ENCODE data around the gene INPP5D.

The INPP5D gene

DNA sequence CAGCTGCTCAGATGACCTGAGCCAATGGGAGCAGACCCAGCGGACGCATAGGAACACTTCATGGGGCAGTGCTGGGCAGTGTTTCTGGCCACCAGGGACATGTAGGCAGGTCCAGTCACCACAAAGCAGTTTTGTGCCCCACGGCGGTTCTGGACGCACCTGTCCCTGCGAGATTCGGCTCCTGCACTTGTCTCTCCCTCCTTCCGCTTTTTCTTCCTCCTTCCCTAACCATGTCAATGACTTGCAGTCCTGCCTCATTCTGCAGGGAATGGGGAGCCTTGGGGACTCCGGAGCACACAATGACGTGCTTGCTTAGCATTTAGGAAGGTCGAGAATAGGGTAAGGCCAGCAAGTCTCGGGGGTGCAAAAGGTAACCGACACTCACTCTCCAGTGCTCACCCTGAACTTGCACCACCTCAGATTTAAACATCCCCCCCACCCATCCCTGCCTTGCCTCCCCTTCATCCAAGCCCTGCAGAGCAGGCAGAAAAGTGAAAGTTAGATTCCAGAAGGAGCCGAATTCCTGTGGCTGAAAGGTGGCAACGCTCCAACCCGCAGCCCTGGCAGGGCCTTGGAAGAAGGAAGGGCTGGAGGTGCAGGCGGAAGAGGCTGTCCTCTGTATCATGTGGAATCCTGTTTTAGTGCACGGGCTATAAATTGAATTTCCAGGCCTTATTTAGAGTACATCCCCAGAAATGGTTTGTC lies 150.9 kb downstream of the INPP5D start:
- DNase-seq (ENCODE audit: low read depth) = no peak

DNA sequence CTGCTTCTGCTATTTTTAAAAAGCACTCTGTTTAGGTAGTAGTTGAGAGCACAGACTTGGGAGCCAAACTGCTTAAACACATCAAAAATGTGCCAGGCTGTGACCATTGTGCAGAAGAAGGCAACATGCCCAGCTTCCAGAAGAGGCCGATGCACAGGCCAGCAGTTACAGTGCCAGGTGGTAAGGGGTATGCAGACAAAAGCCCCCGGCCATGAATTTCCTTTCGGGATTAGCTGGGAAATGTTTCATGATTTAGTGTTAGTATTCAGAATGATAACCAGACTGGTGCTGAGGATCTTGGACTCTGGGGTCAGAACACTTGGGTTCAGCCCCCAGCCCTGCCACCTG lies 151.4 kb downstream of the INPP5D start:
- no peak for DNase-seq (ENCODE audit: low read depth)

DNA sequence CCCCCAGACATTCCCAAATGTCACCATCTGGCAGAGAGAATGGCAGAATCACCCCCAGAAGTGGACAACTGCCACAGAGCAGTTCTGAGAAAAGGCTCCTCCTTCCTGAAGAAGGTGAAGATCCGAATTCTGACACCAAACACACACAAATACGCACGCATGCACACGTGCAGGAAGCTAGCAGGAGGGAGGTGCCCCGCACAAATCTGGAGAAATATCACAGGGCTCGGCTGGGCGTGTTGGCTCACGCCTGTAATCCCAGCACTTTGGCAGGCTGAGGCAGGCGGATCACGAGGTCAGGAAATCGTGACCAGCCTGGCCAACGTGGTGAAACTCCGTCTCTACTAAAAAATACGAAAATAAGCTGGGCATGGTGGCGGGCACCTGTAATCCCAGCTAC lies 152.9 kb downstream of the INPP5D start:
- DNase-seq (ENCODE audit: low read depth) = no peak

DNA sequence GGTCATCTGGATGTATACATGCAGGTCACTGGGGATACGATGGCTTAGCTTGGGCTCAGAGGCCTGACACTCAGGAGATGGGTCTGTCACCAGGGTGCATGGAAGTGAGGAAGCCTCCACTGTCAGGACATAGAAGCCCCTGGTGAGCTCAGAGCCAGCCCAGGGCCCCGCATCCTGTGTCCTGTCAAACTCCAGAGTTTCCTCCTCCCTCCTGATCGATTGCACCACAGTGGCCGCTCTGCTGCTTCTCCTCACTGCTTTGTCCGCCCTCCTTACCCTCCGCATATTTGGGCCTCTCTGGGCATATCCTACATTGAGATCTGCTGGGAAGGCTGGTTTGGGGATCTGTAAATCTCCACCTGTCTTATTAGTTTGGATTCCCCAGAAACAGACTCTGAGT lies 153.8 kb downstream of the INPP5D start:
- no peak for DNase-seq (ENCODE audit: low read depth)

DNA sequence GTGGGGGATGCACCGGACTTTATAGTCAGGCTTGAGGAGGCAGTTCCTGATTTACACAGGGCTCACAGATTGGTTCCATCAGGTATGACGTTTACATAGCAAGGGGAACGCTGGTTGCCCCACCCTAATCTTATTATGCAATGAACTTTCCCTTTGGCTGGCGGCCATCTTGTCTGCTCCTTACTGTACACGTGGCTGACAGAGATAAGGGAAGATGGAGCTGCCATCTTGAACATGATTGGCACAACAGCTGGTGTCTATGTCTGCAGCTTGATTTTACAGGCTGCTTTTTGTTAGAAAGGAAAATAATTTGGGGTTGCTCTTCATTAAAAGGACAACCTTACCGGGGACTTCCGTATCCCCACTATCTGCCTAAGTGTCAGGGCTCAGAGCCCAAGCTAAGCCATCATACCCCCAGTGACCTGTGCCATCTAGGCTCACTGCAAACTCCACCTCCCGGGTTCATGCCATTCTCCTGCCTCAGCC lies 157.8 kb downstream of the INPP5D start:
- no peak for DNase-seq (ENCODE audit: low read depth)

DNA sequence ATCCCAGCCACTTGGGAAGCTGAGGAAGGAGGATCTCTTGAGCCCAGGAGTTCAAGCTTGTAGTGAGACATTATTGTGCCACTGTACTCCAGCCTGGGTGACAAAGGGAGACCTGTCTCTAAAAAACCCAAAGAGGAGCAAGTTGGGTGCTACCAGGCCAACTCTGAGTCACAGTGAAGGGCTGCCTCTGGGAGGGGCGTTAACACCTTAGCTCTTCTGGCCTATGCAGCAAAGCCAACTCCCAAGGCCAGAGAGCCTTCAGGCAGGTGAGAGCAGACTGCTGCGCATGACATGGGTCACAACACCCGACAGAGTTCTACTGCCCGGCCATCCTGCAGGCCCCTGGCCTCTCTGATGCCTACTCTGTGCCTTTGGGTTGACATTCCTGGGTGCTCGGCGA lies 158.7 kb downstream of the INPP5D start:
- no peak for DNase-seq (ENCODE audit: low read depth)

DNA sequence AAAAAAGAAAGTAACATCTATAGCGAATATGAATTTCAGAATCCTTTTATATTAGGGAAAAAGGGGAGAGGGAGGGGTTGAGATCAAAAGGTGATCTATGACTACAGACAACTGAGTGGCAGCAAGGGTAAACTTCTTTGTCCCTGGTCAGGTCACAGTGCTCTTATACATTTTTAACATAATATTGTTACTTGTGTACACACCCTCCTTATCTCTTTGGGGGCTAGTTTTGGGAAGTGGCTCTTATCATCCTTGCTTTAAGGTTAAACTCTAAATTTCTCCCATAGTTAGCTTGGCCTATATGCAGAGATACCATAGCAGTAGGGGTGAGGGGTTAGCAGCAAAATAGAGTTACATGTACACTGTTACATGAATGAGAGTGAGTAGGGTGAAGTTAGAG lies 159.7 kb downstream of the INPP5D start:
- no peak for DNase-seq (ENCODE audit: low read depth)

DNA sequence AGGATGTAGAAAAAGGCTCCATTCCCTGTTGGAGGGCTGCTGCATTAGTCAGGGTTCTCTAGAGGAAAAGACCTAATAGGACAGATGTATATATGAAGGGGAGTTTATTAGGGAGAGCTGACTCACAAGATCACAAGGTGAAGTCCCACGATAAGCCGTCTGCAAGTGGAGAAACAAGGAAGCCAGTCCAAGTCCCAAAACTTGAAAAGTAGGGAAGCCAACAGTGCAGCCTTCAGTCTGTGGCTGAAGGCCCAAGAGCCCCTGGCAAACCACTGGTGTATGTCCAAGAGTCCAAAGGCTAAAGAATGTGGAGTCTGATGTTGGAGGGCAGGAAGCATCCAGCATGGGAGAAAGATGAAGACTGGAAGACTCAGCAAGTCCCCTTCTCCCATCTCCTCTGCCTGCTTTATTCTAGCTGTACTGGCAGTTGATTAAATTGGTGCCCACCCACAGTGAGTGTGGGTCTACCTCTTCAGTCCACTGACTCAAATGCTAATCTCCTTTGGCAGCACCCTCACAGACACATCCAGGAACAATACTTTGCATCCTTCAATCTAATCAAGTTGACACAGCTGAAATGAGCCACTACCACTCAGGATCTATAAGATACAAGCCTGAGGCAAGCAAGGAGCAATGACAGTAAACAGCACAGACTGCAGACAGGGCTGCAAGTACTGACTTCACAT lies 161.4 kb downstream of the INPP5D start:
- no peak for DNase-seq (ENCODE audit: low read depth)

DNA sequence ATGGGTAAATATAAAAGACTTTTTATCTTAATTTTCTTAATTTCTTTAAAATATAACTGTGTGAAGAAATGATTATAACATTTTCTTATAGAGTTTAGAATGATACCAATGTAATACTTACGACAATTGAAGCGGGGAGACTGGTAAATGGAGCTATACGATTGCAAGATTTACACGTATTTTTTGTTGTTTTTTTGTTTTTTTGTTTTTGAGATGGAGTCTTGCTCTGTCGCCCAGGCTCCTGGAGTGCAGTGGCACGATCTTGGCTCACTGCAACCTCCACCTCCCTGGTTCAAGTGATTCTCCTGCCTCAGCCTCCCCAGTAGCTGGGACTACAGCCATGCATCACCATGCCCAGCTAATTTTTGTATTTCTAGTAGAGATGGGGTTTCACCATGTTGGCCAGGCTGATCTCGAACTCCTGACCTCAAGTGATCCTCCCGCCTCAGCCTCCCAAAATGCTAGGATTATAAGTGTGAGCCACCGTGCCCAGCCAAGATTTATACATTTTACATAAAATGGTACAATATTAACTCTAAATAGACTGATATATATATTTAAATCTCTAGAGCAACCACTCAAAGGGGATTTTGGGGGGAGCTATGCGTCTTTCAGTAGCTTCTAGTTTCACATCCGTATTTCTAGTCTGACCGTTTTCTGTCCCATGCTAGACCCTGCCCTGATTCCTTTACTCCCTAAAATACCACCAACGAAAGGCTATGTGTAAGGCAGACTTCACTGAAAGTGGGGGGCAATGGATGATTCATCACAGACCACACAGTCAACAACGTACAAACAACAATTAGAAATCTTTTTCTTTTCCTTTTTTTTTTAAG lies 163.1 kb downstream of the INPP5D start:
- no peak for DNase-seq (ENCODE audit: low read depth)

DNA sequence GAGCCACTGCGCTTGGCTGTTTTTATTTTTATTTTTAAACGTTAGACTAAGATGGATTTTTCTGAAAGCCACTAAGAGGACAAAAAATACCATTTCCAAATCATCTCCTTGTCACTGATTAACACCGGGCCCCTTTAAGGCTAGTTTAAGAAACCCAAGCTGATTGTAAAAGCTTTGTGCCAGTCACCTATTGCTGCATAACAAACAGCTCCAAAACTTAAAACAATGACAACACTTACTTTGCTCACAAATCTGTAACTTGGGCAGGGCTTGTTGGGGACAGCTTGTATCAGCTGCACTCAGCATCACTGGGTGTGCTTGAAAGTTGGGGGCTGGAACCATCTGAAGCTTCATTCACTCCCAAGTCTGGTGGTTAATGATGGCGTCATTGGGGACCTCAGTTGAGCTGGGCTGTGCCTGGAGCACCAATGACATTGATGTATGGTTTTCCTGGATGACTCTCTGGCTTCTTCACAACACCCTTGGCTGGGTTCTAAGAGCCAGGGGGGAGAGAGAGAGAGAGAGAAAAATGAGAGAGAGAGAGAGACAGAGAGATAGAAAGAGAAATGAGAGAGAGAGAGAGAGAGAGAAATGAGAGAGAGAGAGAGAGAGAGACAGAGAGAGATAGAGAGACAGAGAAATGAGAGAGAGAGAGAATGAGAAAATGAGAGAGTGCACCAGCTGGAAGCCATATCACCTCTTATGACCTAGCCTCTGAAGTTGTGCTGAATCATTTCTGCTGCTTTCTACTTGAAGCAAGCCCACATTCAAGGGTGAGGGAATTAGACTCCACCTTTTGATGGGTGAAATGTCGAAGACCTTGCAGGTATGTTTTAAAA lies 165.3 kb downstream of the INPP5D start:
- DNase-seq (ENCODE audit: low read depth) = no peak

DNA sequence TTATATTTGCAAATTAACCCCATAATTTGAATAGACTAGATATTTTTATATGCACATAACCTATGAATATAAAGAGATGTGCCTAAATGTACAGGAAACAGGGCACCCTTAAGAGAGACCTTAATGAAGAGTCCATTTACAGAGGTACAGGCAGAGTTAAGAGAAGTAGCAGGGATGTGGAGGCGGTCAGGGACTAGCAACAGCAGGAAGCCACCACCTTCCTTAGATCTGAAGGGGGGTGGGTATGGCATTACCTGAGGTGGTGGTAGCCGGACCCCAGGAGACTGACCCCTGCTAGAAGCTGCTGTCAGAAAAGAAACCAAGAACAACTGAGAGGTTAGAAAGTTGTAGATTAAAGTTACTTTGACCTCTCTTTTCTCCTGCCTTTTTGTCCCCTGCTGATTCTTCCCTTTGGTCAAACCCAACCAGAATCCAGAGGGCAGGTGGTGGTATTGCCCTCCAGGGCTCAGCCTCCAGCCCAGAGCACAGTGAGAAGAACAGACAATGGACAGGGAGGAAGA lies 166.4 kb downstream of the INPP5D start:
- DNase-seq (ENCODE audit: low read depth) = no peak

DNA sequence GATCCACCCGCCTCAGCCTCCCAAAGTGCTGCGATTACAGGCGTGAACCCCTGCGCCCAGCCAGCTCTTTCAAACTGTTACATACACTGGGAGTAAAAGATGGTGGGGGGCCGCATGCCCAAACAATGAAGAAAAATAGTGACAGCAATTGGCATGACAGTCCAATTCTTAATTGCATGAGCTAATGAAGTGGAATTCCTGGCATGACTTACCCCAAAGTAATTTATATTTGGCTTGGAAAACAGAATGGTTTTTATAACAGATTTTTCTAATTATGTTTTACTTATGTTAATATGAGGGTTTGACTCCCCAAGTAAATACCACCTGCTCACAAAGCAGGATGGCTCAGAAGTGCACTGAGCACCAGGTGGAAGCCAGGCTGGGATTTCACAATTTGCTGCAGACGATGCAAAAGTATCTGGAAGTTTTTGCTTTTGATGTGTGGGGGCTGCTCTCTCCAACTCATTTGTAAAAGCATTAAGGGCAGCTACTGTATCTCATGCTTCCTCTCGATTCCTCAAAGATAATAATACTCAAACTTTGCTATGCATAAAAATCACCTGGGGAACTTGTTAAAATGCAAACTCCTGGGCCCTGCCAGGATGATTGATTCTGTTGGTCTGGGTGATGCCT lies 167.3 kb downstream of the INPP5D start:
- DNase-seq (ENCODE audit: low read depth) = no peak

DNA sequence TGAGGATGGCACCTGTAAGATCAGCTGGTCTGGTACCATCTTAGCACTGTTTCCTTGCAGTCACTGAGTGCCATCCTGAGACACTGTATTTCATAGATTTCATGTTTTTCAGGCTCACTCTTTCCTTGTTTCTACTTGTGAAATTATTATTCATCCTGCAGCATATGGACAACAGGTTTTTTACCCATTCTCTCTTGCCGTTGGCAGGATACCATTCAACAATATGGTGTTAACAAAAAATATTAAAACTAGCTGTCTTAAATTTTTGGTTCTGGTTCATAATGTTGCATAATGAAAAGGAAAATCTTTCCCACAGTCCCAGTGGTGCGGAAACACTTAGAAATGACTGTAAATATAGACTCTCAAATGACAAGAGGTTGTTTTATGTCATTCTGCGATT lies 168.2 kb downstream of the INPP5D start:
- no peak for DNase-seq (ENCODE audit: low read depth)

DNA sequence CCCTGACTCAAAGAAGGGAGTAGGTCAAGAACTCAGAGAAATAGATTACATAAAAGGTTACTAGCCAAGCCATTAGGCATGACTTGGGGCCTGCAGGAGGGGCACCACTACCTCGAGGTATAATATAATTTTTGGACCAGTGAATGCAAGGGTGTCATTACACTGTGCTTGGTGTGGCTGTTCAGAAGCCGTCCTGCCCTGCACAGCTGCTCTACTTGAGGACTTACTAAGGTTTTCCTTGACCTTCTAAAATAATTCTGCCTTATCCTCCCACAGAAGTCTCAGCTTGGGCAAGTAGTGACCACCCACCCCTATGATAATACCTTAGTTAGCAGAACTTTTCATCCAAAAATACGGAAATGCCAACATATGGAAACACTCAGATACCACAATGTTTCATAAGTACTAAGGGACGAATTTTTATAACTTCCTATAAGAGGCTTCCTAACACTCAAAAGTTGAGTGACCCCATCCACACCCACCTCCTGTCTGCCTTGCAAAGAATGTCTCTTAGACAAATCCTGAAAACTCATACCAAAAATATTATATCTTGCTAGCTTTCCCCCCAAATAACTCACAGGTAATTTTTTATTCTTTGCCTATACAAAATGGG lies 173.6 kb downstream of the INPP5D start:
- no peak for DNase-seq (ENCODE audit: low read depth)

DNA sequence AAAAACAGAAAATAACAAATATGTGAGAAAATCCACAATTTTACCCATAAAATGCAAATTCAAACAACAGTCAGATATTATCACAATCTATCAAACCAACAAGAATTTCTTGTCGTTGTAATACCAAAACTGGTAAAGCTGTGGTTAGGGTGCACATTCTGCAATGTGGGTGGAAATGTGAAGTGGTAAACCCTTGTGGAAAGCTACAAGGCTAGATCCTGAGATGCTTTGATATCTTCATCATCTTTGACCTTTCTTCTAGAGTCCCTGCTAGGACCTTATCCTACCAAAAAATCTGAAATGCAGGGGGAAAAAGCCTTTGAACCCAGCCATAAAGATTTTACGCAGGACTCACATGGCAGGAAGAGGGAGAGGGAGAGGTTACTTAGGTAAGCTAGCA lies 174.1 kb downstream of the INPP5D start:
- DNase-seq (ENCODE audit: low read depth) = no peak

DNA sequence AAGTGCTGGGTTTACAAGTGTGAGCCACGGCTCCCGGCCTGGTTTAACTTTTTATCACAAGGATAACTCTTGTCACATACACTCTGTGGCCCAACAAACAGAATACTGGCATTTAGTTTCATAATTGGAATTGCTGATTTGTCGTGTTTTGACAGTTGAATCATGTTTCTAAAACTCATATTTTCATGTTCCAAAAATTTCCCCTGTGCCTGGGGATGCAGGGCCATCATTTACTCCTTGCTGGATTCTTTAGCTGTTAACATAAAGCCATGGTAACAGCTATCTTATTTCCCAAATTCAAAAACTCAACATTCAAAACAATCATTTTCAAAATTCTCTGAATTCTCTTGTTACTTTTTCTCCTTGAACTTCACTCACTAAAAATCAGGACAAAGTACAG lies 174.9 kb downstream of the INPP5D start:
- DNase-seq (ENCODE audit: low read depth) = no peak

DNA sequence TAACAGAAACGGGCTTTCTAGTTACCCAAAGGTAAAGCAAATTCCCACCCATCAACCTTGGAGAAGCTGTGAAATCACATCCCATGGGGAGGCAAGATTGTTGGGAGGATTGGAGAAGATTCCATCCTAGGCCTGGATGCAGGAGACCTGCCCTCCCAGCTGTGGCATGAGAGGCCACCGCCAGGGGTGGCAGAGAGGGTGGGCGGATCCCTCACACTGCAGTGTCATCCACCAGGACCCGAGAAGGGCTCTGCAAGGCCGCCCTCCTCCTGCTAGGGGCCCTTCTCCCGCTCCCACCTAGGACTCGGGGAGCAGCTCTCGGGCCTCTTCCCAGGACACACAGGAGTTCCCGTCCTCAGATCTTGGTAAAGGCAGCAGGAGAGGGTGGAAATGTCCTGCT lies 175.8 kb downstream of the INPP5D start:
- no peak for DNase-seq (ENCODE audit: low read depth)

DNA sequence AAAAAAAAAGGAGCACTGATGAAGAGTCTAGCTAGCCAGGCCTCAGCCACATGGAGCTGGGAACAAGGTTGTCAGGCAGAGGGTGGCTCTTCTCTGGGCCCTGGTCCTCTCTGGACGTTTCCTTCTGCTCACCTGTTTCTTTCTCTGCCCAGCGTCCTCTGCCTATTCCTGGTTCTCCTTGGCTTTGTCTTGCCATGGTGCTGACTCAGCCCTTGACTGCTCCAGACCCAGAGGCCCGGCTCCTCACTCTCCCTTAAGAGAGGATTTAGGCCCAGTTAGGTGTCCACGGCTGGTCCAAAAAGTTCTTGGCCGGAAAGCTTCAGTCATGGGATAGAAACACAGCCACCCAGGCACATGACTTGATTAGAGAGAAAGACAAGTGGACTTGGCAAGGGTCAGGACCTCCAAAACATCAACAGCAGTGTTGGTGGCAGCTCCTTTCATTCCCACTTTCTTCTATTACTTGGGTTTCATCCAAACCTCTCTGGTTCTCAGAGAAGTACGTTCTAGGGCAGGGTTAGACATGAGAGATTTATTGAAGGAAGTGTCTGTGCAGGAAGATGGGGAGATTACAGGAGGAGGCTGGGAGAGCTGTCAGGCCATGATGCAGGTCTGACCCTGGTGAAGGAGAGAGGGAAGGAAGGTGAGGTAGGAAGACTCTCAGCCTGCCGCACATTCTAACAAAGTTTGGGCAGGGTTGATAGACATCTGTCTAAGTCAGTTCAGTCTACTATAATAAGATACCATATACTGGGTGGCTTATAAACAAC lies 176.9 kb downstream of the INPP5D start:
- DNase-seq (ENCODE audit: low read depth) = no peak

DNA sequence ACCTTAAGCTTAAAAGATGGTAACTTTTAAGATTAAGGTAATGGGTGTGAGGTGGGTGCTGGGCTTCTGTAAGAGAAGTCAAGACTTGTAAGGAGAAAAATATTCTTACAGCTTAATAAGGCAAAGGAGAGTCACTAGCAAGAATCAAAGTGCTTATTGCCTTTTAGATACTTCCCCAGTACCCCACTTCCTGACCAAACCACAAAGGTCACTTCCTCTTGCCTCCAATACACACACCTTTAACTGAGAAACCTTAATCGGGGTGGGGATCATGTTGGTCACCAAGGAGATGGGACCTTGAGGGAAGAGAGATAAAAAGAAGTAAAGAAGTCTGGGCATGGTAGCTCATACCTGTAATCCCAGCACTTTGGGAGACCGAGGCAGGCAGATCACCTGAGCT lies 180.8 kb downstream of the INPP5D start:
- DNase-seq (ENCODE audit: low read depth) = no peak

DNA sequence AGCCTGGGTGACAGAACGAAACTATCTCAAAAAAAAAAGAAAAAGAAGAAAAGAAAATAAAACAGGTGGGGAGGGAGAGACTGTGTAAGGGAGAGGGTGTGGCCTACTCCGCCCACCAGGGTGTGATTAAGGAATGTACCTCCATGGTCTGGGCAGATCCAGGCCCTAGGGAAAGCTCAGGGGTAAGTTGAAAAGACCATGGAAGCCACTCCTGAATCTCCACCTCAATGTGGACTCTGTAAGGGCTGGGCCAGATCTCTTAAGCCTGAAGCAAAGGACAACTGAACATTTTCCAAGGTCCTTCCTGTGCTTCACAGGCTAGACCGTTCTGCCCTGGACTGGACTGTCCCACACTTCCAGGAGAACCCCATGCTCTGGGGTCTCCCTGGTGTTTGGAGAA lies 181.7 kb downstream of the INPP5D start:
- DNase-seq (ENCODE audit: low read depth) = no peak
